K562 (cell line): ENCODE data around the gene FCAMR. TPM values are rescaled to one million over a fixed set of nuclear protein-coding genes. Genes with fewer than 3 reads are reported as not detected.
A peak's percentile ranks its signal among the peaks of the same experiment; 100 is the strongest.

Experiments used
- ATAC-seq: fragments of 200-7000 bp; cut with Tn5 transposase; 3 replicates; pipeline ENCODE4 v1.9.1; 2020; ENCODE audit warnings: moderate library complexity
- BruUV-seq: library from RNA; stranded (reverse); fragments of 400-500 nt; replicated peaks from 2 replicates; lab custom pipeline; 2021; lab: Mats Ljungman, UMichigan
- CTCF ChIA-PET: fragments of 300-600 bp; formaldehyde crosslinking; extraction: SDS; loops from one replicate; lab custom pipeline; 2021; ENCODE audit warnings: low intra/inter-chr PET ratio; lab: Yijun Ruan, JAX
- POLR2A ChIA-PET: fragments of 300-600, 350-650 bp; sonication (Branson Sonifier 250); formaldehyde crosslinking; extraction: SDS; loops from one replicate; lab custom pipeline; 2021; ENCODE audit warnings: antibody characterized with exemption, inconsistent platforms; lab: Yijun Ruan, JAX
- DNase-seq, 4 experiments: peaks; one replicate each; pipeline versions ENCODE4 v3.0.0 to v3.0.0-alpha.2; 2011 to 2018; ENCODE audit warnings: low spot score in 3 of 4, mixed read lengths in 3 of 4; ENCODE audit errors: extremely low read depth in 1 of 4
- FAIRE-seq: peaks from 2 replicates; lab custom pipeline; 2011; peaks lifted over from hg19 to GRCh38; lab: Jason Lieb, UNC
- H2AFZ ChIP-seq: 2 replicates; pipeline ENCODE4 v1.6.0; 2011; ENCODE audit warnings: low read depth, low read length, control low read depth, inconsistent platforms
- H3K27ac ChIP-seq: fragments of 200-600 bp; 3 replicates; pipeline ENCODE4 v1.8.0; 2011; ENCODE audit warnings: low read depth, mild to moderate bottlenecking, control low read depth, inconsistent platforms, low read length, moderate library complexity, mixed read lengths; ENCODE audit errors: extremely low read depth
- H3K27me3 ChIP-seq, 2 experiments: fragments of 300-600 bp in 1 of 2; 2 replicates in 1 of 2; 3 replicates in 1 of 2; pipeline versions ENCODE4 v1.6.0 to v1.8.0; 2011; ENCODE audit warnings: inconsistent platforms in 2 of 2, low read length in 2 of 2, mild to moderate bottlenecking in 1 of 2, mixed read lengths in 1 of 2, moderate library complexity in 1 of 2; ENCODE audit not compliant: control insufficient read depth in 2 of 2, insufficient read depth in 2 of 2
- H3K36me3 ChIP-seq: fragments of 300-600 bp; 3 replicates; pipeline ENCODE4 v1.8.0; 2011; ENCODE audit warnings: mild to moderate bottlenecking, low read length, inconsistent platforms; ENCODE audit not compliant: control insufficient read depth, insufficient read depth
- H3K4me1 ChIP-seq, 2 experiments: fragments of 200-600 bp in 1 of 2; replicated peaks in 1 of 2; 2 replicates in 1 of 2; 3 replicates in 1 of 2; pipeline versions ENCODE4 v1.5.1 to v1.8.0; 2011; ENCODE audit warnings: inconsistent platforms in 2 of 2, low read length in 2 of 2, mild to moderate bottlenecking in 1 of 2, mixed read lengths in 1 of 2, moderate library complexity in 1 of 2; ENCODE audit not compliant: control insufficient read depth in 2 of 2, insufficient read depth in 2 of 2
- H3K4me2 ChIP-seq: 2 replicates; pipeline ENCODE4 v1.6.1; 2011; ENCODE audit warnings: low read length, control low read depth, inconsistent platforms, mixed read lengths; ENCODE audit not compliant: insufficient read depth
- H3K4me3 ChIP-seq: fragments of 200-600 bp; sonication (generic), shearing (Covaris generic); 2 replicates; pipeline ENCODE4 v1.5.1; 2016; ENCODE audit warnings: control low read depth, inconsistent platforms
- H3K79me2 ChIP-seq: fragments of 200-600 bp; 3 replicates; pipeline ENCODE4 v1.8.0; 2011; ENCODE audit warnings: low read length, inconsistent platforms; ENCODE audit not compliant: control insufficient read depth, insufficient read depth
- H3K9ac ChIP-seq, 2 experiments: 2 replicates each; pipeline versions ENCODE4 v1.6.0 to v1.6.1; 2011; ENCODE audit warnings: low read depth in 2 of 2, low read length in 2 of 2, control low read depth in 1 of 2, inconsistent platforms in 1 of 2, mild to moderate bottlenecking in 1 of 2, mixed read lengths in 1 of 2; ENCODE audit not compliant: insufficient read depth in 1 of 2
- H3K9me1 ChIP-seq: one replicate; pipeline ENCODE4 v1.6.0; 2011; ENCODE audit warnings: inconsistent platforms, mild to moderate bottlenecking, low read length, moderate library complexity; ENCODE audit not compliant: control insufficient read depth, insufficient read depth
- H3K9me3 ChIP-seq: replicated peaks from 2 replicates; pipeline ENCODE4 v1.5.1; 2011; ENCODE audit warnings: low read depth, low read length, inconsistent platforms; ENCODE audit not compliant: control insufficient read depth, insufficient read depth
- H4K20me1 ChIP-seq: replicated peaks from 2 replicates; pipeline ENCODE4 v1.6.1; 2011; ENCODE audit warnings: low read length, inconsistent platforms, mixed read lengths; ENCODE audit not compliant: control insufficient read depth, insufficient read depth
- CBFA2T3 ChIP-seq: fragments of 450-650 bp; IDR thresholded peaks from 2 replicates; pipeline ENCODE4 v1.6.1; 2017
- DDX20 ChIP-seq: fragments of 450-650 bp; IDR thresholded peaks from 2 replicates; pipeline ENCODE4 v1.6.1; 2016; ENCODE audit warnings: missing genetic modification characterization, low read depth, mild to moderate bottlenecking, missing compliant biosample characterization, moderate library complexity
- MEIS2 ChIP-seq: fragments of 450-650 bp; IDR thresholded peaks from 2 replicates; pipeline ENCODE4 v1.6.1; 2014; ENCODE audit warnings: mild to moderate bottlenecking; ENCODE audit not compliant: partially characterized antibody
- RBM25 ChIP-seq: fragments of 200-400 bp; formaldehyde crosslinking; IDR thresholded peaks from 2 replicates; pipeline ENCODE4 v1.6.1; 2018; ENCODE audit warnings: low read length, low read depth, moderate library complexity; ENCODE audit not compliant: severe bottlenecking
- WGBS: fragments of 100-300 bp; shearing (Covaris generic); methylation state at CpG from one replicate; pipeline ENCODE4 v1.1.6; 2016; ENCODE audit warnings: low coverage, mixed read lengths; ENCODE audit not compliant: insufficient coverage; ENCODE audit errors: missing lambda C conversion rate; 5-methylcytosine and 5-hydroxymethylcytosine counted together
- in situ Hi-C: fragments of 300-500 bp; cut with MboI; formaldehyde crosslinking; loops from 4 replicates; pipeline ENCODE4 v1.15.0; 2018; ENCODE audit warnings: inconsistent platforms, mixed read lengths
- intact Hi-C: fragments of 100-400 bp; cut with micrococcal nuclease; formaldehyde crosslinking; loops from 2 replicates; pipeline ENCODE4 v1.14.2; 2022
- polyA plus RNA-seq, 8 experiments: library from polyadenylated mRNA; depleted of rRNA in 4 of 8; stranded (reverse) in 5 of 8; unstranded in 3 of 8; fragments of >200 nt; fragmentation: Nextera tagmentation in 2 of 8; fragmentation: Illumina TruSeq in 1 of 8; extraction: Ambion mirVana in 2 of 8; extraction: Trizol in 1 of 8; gene quantifications; 2 replicates each; pipeline versions ENCODE4 v1.2.1 to v1.2.3, GENCODE V29; 2011 to 2014; ENCODE audit warnings: inconsistent platforms in 1 of 8, missing spikeins in 1 of 8
- total RNA-seq, 7 experiments: library from RNA; depleted of rRNA in 6 of 7; stranded (reverse); fragments of >200 nt in 6 of 7; fragmentation: Illumina TruSeq in 2 of 7; extraction: Trizol in 2 of 7; gene quantifications; 2 replicates each; pipeline versions ENCODE4 v1.2.1 to v1.2.3, GENCODE V29; 2011 to 2021; ENCODE audit warnings: low replicate concordance in 1 of 7
- TF ChIP-seq, protein P1 (sequence below): sonication (generic); formaldehyde crosslinking; IDR thresholded peaks from 2 replicates; pipeline ENCODE4 v1.8.1; 2023; ENCODE audit warnings: mild to moderate bottlenecking, missing genetic modification reagents
- TF ChIP-seq, protein P2 (sequence below): fragments of 450-650 bp; IDR thresholded peaks from 2 replicates; pipeline ENCODE4 v1.6.1; 2016; ENCODE audit warnings: mild to moderate bottlenecking, moderate library complexity

Gene FCAMR
- total and polyA plus RNA-seq, 9 of the 15 experiments (the other 6 are each of a cell fraction or from before 2014, with no cell fraction given) = not detected

DNA sequence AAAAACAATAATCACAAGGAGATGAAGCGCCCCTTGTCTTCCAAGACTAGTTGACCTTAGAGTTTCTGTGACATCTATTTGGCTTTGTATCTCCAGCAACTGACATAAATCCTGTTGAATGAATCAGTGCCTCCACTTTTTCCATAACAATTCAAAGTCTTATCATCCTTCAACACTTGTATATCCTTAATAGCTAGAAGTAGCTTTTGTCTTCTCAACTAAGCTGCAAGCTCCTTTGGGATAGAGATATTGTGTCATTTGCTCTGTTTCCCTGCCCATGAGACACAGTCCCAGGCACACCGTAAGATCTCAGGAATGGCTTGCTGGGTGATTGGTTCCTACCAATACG is 29.7 kb downstream of the FCAMR start:
- WGBS = 59% methylated on average over 3 of the region's 3 CpGs
- Histone ChIP-seq H3K9ac (no peak overlapping the region), H3K27ac (no peak overlapping the region), H4K20me1 (no peaks in the 10 kb centered on the region), H3K9me3 (no peaks in the 10 kb centered on the region), H3K79me2 (no peaks in the 10 kb centered on the region), H3K9me1 (no peaks in the 10 kb centered on the region), H3K4me3 (no peak overlapping the region), H3K4me2 (no peak overlapping the region), H3K27me3 (peaks cover 3 to 4% of the 10 kb centered on the region in 2 experiments; a peak in 2 of 5 replicates), H3K36me3 (no peaks in the 10 kb centered on the region), H2AFZ (no peak overlapping the region), H3K4me1 (peaks cover 27 to 42% of the 10 kb centered on the region in 2 experiments)
- FAIRE-seq (no peak), DNase-seq (no peak), ATAC-seq (no peak)
- CTCF ChIA-PET = no interaction called here
- intact Hi-C loops (no loop called here), in situ Hi-C loops (no loop called here)
- BruUV-seq = no TSS peak
- POLR2A ChIA-PET = interaction anchor here (0.7 to 2.2 kb wide), 3 partner anchors 11 to 20 kb away, joined by 3 to 14 read pairs (median 4); no protein-coding TSS in a partner anchor
- TF ChIP-seq CBFA2T3 (peak; percentile 57; the same call in 1 of the 2 replicates), MEIS2 (peak; percentile 47), DDX20 (tag) (no peak), RBM25 (no peak)
- TF ChIP-seq, protein P1, sequence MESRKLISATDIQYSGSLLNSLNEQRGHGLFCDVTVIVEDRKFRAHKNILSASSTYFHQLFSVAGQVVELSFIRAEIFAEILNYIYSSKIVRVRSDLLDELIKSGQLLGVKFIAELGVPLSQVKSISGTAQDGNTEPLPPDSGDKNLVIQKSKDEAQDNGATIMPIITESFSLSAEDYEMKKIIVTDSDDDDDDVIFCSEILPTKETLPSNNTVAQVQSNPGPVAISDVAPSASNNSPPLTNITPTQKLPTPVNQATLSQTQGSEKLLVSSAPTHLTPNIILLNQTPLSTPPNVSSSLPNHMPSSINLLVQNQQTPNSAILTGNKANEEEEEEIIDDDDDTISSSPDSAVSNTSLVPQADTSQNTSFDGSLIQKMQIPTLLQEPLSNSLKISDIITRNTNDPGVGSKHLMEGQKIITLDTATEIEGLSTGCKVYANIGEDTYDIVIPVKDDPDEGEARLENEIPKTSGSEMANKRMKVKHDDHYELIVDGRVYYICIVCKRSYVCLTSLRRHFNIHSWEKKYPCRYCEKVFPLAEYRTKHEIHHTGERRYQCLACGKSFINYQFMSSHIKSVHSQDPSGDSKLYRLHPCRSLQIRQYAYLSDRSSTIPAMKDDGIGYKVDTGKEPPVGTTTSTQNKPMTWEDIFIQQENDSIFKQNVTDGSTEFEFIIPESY (CRISPR knock-in tag) = no peak
- TF ChIP-seq, protein P2, sequence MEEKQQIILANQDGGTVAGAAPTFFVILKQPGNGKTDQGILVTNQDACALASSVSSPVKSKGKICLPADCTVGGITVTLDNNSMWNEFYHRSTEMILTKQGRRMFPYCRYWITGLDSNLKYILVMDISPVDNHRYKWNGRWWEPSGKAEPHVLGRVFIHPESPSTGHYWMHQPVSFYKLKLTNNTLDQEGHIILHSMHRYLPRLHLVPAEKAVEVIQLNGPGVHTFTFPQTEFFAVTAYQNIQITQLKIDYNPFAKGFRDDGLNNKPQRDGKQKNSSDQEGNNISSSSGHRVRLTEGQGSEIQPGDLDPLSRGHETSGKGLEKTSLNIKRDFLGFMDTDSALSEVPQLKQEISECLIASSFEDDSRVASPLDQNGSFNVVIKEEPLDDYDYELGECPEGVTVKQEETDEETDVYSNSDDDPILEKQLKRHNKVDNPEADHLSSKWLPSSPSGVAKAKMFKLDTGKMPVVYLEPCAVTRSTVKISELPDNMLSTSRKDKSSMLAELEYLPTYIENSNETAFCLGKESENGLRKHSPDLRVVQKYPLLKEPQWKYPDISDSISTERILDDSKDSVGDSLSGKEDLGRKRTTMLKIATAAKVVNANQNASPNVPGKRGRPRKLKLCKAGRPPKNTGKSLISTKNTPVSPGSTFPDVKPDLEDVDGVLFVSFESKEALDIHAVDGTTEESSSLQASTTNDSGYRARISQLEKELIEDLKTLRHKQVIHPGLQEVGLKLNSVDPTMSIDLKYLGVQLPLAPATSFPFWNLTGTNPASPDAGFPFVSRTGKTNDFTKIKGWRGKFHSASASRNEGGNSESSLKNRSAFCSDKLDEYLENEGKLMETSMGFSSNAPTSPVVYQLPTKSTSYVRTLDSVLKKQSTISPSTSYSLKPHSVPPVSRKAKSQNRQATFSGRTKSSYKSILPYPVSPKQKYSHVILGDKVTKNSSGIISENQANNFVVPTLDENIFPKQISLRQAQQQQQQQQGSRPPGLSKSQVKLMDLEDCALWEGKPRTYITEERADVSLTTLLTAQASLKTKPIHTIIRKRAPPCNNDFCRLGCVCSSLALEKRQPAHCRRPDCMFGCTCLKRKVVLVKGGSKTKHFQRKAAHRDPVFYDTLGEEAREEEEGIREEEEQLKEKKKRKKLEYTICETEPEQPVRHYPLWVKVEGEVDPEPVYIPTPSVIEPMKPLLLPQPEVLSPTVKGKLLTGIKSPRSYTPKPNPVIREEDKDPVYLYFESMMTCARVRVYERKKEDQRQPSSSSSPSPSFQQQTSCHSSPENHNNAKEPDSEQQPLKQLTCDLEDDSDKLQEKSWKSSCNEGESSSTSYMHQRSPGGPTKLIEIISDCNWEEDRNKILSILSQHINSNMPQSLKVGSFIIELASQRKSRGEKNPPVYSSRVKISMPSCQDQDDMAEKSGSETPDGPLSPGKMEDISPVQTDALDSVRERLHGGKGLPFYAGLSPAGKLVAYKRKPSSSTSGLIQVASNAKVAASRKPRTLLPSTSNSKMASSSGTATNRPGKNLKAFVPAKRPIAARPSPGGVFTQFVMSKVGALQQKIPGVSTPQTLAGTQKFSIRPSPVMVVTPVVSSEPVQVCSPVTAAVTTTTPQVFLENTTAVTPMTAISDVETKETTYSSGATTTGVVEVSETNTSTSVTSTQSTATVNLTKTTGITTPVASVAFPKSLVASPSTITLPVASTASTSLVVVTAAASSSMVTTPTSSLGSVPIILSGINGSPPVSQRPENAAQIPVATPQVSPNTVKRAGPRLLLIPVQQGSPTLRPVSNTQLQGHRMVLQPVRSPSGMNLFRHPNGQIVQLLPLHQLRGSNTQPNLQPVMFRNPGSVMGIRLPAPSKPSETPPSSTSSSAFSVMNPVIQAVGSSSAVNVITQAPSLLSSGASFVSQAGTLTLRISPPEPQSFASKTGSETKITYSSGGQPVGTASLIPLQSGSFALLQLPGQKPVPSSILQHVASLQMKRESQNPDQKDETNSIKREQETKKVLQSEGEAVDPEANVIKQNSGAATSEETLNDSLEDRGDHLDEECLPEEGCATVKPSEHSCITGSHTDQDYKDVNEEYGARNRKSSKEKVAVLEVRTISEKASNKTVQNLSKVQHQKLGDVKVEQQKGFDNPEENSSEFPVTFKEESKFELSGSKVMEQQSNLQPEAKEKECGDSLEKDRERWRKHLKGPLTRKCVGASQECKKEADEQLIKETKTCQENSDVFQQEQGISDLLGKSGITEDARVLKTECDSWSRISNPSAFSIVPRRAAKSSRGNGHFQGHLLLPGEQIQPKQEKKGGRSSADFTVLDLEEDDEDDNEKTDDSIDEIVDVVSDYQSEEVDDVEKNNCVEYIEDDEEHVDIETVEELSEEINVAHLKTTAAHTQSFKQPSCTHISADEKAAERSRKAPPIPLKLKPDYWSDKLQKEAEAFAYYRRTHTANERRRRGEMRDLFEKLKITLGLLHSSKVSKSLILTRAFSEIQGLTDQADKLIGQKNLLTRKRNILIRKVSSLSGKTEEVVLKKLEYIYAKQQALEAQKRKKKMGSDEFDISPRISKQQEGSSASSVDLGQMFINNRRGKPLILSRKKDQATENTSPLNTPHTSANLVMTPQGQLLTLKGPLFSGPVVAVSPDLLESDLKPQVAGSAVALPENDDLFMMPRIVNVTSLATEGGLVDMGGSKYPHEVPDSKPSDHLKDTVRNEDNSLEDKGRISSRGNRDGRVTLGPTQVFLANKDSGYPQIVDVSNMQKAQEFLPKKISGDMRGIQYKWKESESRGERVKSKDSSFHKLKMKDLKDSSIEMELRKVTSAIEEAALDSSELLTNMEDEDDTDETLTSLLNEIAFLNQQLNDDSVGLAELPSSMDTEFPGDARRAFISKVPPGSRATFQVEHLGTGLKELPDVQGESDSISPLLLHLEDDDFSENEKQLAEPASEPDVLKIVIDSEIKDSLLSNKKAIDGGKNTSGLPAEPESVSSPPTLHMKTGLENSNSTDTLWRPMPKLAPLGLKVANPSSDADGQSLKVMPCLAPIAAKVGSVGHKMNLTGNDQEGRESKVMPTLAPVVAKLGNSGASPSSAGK = no peak
